ENCODE measurements around the gene FERMT1.

Gene FERMT1

DNA sequence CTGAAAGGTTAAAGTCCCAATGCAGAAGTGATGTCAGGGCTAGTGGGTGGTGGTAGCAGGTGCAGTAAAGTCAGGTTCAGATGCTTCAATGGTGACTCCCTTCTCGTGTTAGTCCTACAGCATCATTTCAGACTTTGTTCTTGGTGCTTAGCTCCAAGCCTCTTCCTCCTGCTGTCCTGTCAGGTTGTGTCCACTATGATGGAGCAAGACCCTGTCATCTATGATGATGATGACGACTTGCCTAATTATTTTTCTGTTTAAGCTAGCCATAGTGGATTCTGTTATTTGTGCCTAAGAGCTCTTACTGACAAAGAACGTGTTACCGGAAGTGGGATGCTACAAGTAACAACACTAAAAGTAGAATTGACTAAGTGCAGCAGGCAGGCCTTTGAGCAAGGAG lies 5.0 kb upstream of the FERMT1 start:
- DNase-seq (ENCODE audit: extremely low read depth, low read depth), result no peak
- TF ChIP-seq, protein P1, sequence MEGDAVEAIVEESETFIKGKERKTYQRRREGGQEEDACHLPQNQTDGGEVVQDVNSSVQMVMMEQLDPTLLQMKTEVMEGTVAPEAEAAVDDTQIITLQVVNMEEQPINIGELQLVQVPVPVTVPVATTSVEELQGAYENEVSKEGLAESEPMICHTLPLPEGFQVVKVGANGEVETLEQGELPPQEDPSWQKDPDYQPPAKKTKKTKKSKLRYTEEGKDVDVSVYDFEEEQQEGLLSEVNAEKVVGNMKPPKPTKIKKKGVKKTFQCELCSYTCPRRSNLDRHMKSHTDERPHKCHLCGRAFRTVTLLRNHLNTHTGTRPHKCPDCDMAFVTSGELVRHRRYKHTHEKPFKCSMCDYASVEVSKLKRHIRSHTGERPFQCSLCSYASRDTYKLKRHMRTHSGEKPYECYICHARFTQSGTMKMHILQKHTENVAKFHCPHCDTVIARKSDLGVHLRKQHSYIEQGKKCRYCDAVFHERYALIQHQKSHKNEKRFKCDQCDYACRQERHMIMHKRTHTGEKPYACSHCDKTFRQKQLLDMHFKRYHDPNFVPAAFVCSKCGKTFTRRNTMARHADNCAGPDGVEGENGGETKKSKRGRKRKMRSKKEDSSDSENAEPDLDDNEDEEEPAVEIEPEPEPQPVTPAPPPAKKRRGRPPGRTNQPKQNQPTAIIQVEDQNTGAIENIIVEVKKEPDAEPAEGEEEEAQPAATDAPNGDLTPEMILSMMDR (IDR thresholded peaks at IDR 0.05; ENCODE audit: low read depth, low read length), result no peak

DNA sequence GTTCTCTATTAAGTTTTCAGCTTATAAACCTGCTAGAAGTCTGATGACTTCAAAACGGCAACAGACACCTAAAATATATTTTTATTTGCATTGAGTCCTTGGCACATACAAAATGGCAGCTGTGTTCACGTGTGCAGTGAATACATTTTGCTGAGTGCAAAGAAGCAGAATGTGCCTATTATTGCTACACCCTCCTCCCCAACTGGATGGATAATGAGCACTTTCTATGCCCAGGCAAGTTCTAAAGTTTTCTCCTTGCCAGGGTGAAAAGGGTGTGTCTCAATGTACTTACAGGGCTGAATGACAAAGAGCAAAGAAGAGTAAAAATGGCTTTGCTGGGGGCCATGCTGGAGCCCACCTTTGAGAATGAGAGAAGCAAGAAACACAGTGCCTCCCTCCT lies 4.0 kb upstream of the FERMT1 start:
- TF ChIP-seq, protein P1 (IDR thresholded peaks at IDR 0.05; ENCODE audit: low read depth, low read length), result no peak
- no peak for DNase-seq (ENCODE audit: extremely low read depth, low read depth)

DNA sequence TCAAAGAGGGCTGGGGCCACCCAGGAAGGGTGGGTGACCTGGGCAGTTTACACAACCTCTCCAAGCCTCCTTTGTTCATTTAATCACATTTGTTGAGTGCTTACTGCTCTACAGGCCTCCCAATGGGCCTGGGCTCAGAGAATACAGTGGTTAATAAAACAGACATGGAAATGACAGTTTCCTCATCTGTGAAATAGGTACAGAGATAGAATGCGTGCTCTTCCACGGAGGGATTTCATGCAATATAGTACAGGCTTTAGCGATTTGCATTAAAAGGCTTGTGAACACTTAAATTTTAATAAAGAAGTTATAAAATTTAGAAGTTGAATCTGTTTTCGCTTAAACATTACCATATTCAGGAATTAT lies 802 bp upstream of the FERMT1 start:
- TF ChIP-seq, protein P1 (IDR thresholded peaks at IDR 0.05; ENCODE audit: low read depth, low read length), result no peak
- no peak for DNase-seq (ENCODE audit: extremely low read depth, low read depth)

DNA sequence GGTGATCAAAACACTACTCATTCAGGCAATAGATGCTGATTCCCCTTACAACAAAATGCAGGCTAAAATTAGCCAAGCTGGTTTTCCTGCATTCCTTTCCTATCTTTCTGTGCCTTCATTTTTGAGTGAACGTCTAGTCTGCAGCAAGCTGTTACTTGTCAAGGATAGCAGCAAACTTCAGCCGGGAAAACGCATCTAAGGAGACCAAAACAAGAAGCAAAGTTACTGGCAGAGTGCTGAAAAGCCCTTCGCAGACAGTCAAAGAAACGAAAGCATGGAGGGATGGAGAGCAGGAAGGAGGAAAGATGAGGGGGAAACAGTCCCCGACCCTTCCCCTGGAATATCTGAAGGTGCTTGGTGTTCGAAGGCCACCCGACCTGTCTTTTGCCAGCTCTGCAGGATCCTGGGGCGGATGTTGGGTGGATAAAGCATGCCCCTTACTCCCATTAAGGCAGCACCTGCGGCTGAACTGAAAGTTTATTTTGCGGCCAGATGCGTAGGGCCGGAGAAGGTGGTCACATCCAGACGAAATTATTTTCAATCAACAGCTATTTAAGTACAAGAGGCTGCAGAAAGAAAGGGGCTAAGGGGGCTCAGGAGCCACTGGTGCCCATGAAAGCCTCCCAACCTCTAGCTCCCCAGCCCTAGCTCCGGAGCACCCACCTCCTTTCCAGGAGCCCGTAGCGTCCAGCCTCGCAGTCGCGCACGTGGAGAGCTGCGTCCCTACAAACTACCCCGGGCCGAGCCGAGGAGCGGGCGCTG lies 538 bp downstream of the FERMT1 start:
- DNase-seq (ENCODE audit: extremely low read depth, low read depth), result no peak

DNA sequence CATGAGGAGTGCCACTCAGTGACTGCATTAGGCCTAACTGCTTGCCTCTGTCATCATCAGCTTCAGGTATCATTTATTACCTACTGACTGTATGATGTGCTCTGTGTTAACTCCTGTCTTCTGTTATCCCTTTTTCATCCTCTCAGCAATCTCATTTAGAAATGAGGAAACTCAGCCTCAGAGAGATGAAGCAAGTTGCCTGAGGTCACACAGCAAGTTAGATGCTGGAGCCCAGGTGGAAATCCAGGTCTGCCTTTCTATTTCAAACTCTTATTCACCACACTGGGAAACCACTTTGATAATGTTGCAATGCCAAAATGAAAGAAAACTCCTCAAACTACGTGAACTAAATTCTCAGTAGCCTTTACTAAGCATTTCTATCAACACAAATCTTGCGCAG lies 1.3 kb downstream of the FERMT1 start:
- no peak for DNase-seq (ENCODE audit: extremely low read depth, low read depth)
- TF ChIP-seq, protein P1 (IDR thresholded peaks at IDR 0.05; ENCODE audit: low read depth, low read length), result no peak

More for the DNA sequence above, 538 bp downstream of the FERMT1 start:
- TF ChIP-seq, protein P1 (IDR thresholded peaks at IDR 0.05; ENCODE audit: low read depth, low read length), result no peak

DNA sequence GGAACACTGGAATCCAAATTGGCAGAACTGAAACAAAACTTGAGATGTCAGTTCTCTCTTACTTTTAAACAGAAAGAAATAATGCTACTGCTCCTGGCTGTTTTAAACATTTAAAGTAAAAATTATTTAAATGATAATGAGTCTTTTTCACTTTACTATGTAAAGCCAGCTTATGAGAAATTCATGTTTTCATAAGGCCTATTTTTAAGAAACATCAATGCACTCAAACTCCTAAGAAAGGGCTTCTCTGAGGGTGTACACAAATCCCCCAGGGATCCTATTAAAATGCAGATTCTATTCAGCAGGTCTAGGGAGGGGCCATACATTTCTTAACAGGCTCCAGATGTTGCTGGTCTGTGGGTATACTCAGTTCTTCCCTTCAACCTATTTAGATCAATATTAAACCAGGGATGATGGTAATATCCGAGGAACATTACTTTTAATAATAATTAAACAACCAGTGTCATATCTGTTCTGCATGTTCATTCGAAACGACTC lies 2.3 kb downstream of the FERMT1 start:
- no peak for DNase-seq (ENCODE audit: extremely low read depth, low read depth)

DNA sequence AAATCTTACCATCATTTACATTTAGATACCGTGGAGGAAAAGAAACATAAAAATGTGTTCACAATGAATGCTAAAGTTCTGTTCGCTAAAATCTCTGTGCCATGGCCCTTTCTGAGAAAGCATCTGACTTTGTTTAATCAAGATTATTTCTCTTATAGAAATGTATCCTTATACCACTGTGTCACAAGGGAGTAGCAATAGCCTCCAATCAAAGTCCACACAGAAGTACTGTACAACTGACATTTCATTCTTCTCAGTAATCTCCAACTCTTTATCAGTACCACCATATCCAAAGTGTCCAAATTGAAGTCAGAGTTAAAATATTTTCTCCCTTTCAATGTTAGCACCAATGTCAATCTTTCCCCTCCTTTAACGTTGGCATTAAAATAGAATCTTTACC lies 6.1 kb downstream of the FERMT1 start:
- TF ChIP-seq, protein P1 (IDR thresholded peaks at IDR 0.05; ENCODE audit: low read depth, low read length), result no peak
- no peak for DNase-seq (ENCODE audit: extremely low read depth, low read depth)

More for the DNA sequence above, 2.3 kb downstream of the FERMT1 start:
- TF ChIP-seq, protein P1 (IDR thresholded peaks at IDR 0.05; ENCODE audit: low read depth, low read length), result no peak
